SH-SY5Y (cell line): Measurements from ENCODE around the gene OTC.

ENCODE experiments used
- GATA2 ChIP-seq: IDR thresholded peaks from 2 replicates; pipeline ENCODE4 v1.6.1; 2011; ENCODE audit warnings: mild to moderate bottlenecking, low read depth, low read length
- GATA3 ChIP-seq: IDR thresholded peaks from 2 replicates; pipeline ENCODE4 v1.6.1; 2011; ENCODE audit warnings: low read depth, mild to moderate bottlenecking, low read length, moderate library complexity

DNA sequence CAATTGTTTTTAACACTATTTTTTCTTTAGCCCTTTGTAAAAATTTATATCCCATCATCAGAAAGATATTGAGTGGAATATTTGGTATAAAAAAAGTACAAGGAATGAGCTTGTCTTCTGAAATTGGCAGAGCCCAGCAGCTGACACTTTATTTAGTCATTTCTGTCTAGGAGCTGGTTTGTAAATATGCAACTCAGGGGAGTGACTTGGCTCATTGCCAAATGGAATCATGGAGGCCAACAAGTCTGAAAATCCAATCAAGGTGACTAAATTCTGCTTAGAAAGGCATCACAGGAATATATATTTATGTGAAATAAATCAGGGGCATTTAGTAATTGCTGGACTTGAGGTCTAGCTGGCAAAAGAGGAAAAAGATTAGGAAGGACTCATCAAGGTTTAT is 74.4 kb downstream of the OTC start:
- TF ChIP-seq GATA2 (no peak), GATA3 (no peak)
